HG02571 (cell line): ENCODE data around the gene CLEC19A.

Source experiments
- ATAC-seq: cut with Tn5 transposase; IDR thresholded peaks from one replicate; pipeline ENCODE4 v1.9.1; 2021; ENCODE audit warnings: mild to moderate bottlenecking, moderate library complexity; ENCODE audit not compliant: unreplicated experiment

The CLEC19A gene

DNA sequence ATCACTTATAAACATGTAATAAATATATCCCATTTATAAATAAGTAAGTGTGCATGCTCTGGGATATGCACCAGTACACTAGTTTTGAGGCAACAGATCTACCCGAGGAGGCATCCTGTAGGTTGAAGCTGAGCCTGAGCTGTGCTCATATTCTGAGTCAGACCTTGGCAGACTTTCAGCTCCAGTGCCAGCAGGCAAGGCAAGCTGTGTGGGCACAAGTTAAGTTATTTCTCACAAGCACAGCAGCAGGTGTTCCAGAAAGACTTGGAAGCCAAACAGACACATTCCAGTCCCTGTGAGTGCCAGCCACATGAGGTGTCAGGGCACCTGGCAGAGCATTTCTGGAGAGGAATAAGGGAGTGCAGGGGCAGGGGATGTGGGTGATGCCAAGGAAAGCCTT lies 1.3 kb upstream of the CLEC19A start:
- ATAC-seq, result no peak

DNA sequence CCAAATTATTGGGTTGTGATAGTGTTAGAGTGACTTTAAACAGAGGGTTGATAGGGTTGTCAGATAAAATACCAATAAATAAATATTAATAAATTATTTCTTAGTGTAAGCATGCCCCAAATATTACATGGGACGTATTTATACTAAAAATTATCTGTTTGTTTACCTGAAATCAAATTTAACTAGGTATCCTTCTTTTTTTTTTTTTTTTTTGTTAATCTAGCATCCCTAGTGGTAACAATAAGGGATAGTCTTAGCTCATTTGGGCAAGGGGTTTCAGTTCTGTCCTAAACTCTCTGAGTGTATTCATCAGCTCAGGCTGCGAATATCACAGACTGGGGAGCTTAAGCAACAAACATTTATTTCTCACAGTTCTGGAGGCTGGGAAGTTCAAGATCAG lies 1.3 kb downstream of the CLEC19A start:
- no peak for ATAC-seq

DNA sequence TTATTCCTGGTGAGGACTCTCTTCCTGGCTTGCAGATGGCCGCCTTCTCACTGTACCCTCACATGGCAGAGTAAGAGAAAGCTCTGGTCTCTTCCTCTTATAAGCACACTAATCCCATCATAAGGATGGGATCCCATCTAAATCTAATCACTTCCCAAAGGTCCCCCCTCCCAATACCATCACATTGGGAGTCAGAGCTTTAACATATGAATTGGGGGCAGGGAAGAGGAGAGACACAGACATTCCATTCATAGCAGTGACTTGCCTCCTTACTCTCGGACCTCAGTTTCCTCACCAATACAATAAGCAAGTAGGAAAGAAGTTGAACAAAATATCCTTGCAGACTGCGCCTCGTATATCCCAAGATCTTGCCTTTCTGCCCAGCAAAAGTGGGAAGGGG lies 1.7 kb downstream of the CLEC19A start:
- ATAC-seq, result no peak

DNA sequence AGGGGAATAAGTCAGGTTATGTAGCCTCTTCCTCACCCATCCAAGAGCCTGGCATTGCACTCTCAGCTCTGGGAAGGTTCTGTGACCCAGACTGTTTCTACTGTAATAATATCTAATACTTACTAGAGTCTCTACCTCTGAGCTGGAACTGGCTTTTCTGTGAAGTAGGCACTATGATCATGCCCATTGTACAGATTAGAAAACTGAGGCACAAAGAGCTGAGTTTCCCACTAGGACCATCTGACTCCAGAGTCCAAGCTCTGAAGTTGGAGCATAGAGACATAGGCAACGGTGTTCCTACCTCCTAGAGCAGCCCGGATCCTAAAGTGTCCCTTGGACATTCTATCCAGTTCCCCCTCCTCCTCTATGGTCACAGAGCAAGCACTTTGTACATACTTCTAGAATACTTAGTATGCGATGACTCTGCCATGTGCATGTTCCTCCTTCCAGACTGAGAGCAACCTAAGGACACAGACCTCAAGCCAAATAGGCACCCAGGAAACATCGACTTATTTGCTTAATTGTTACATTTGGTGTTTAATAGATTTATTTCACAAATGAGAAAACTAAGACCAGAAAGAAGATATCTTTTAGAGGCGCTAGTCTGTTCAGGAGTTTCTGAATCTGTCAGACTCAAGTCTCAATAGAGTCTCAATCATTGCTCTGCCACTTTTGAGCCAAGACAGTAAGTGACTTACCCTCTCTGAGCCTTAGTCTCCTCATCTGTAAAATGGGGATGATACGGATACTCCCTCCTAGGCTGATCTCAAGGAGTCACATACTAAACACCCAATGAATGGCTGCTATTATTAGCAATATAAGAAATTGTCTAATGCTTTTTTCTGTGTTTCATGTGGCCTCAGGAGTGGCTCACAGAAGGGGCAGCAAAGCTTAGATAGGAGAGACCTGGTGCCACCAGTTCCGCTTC lies 3.6 kb downstream of the CLEC19A start:
- no peak for ATAC-seq

DNA sequence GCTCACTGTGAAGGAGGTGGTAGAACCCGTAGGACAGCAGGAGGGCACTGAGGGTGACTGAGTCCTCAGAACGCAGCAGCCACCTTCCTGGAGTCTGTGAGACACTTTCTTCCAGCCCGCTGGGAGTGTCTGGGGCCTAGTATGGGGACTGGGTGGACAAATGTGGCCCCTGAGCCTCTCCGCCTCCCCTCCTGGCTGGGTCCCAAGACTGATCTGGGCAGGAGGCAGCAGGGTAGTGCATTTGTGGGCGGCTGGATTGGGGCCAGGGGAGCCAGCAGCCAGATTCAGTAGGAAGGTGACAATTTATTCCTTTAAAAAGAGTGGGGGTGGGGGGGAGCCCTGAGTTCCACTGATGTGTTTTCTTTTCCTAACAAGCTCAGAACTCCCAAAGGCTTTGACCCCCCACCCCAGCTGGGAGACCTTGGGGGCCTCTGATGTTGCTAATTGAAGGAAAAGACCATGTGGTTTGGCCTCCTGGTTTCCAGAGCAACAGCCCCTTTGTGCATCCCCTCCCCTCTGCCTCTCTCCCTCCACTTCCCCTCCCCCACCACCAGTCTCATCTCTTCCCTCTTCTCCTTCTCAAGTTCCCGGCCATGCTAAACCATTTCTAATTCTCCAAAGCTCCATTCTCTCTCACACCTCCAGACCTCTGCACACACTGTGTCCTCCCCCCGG lies 4.4 kb downstream of the CLEC19A start:
- ATAC-seq, result no peak

DNA sequence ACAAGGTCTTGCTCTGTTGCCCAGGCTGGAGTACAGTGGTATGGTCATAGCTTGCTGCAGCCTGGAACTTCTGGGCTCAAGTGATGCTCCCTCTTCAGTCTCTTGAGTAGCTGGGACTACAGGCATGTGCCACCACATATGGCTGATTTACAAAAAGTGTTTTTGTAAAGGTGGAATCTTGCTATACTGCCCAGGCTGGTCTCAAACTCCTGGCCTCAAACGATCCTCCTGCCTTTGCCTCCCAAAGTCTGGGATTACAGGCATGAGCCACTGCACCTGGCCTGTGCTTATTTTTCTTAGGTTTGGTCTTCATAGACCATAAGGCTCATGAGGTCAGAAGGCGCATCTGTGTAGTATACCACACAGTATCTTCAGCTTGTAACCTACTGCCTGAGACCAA lies 5.3 kb downstream of the CLEC19A start:
- ATAC-seq, result no peak

DNA sequence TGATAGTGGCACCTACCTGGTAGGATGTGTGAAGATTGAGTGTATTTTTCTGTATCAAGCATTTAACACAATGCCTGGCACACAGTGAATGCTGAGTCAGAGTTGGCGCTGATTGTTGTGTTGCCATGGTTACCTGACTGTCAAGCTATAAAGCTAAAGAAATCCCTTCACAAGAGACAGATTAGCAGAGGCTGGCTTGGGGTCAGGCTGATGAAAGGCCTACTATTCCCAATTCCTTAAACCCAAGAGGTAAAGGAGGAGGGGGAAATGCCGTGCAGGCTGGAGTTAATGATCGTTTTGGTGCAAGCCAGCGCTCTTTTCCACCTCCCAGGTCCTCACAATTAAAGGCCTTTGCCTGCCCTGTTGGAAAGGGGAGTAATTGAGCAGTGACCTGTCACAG lies 5.9 kb downstream of the CLEC19A start:
- no peak for ATAC-seq

DNA sequence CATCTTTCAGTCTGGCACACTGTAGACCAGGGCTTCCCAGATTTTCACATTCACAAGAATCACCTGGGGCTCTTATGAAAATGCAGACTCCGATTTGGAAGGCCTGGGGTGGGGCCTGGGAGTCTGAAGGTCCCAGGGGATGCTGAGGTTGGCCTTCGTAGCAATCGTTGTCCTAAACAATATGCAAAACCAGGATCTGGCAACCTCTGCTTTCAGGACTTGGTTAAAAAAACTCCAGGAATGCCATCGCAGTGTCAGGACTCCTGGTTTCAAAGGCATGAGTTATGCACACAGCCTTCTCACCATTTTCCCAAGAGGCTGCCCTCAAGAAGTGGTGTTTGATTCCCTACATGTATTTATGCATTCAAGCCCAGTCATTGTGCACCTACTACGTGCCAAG lies 6.7 kb downstream of the CLEC19A start:
- ATAC-seq, result no peak

DNA sequence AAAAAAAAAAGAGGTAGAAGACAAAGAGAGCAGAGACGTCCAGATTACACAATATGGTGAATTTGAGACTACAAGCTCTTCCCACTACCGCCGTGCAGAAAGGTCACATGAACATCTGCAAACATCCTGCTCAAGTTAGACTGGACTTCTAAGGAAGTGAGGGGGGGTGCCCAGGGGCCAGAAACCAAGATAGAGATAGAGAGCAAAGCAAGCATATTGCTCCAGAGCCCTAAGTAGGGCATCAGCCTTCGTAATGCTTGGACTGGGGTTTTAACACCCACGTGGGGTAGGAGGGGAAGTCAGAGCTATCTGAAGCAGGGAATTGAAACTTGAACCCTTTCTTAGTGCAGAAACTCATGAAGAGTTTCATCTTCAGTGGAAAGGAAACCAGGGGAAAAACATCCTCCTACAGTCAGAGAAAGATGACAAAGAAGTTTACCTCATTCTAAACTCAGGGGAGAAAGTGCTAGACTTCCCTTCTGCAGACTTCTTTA lies 8.7 kb downstream of the CLEC19A start:
- ATAC-seq, result peak; percentile 64

DNA sequence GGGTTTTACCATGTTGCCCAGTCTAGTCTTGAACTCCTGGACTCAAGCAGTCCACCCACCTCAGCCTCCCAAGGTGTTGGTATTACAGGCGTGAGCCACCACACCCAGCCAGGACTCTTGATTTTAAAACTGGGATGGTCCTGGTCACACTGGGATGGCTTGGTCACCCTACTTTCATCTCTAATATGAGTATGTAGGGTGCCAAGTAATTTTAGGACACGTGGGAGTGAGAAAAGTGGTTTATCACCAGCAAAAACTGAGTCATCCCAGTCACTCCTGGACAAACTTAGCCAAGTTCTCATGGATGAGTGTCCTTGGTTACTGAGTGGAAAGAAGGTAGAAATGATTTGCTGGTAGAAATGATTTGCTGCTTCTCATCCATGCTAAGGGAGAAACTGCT lies 9.9 kb downstream of the CLEC19A start:
- ATAC-seq, result no peak

DNA sequence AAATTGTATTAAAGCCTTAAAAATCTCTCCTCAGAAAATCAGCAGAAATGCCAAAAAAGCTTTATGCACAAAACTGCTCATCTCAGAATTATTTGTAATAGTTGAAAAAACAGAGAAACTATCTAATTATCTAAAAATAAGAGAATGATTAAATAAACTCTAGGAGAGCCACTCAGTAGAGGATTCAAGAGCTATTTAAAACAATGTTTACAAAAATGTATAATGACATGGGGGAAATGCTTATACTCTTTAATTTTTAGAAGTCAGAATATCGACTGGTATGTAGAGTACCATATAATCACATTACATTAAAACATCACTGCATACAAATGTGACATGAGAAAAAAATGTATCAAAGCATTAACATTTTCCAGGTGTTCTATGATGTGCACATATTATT lies 11.9 kb downstream of the CLEC19A start:
- no peak for ATAC-seq

DNA sequence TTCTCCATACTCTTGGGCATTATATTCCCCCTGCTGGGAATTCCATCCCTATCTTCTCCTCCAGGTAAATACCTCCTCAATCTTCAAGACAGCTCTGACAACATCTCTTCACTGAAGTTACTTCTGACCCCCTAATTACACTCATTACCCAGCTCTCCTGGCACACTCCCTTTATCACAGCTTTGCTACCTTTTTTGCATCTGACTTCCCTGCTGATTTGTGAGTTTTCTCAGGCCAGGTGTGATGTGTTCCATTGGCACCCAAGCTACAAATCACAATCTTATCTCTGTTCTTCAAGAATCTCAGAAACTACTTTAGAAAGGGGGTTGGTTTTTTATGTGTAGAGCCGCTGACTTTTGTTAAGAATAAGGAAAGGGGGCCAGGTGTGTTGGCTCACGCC lies 14.0 kb downstream of the CLEC19A start:
- ATAC-seq, result no peak

DNA sequence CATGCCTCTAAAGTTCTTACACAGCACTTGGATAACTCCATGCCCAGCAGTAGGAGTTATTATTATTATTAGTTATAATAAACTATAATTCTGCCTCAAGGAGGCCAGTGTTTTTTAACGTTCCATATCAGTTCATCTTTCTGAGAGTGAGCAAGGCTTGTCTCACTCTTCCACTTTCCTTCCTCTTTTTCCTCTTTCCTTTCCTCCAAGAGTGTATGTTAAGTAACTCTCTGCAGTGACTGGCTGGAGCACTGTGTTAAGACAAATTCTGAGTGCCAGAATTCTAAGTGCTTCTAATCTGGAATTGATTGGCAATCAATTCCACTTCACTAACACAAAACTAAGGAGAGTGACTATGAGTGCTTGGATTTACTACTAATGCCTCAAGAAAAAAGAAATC lies 16.4 kb downstream of the CLEC19A start:
- no peak for ATAC-seq

DNA sequence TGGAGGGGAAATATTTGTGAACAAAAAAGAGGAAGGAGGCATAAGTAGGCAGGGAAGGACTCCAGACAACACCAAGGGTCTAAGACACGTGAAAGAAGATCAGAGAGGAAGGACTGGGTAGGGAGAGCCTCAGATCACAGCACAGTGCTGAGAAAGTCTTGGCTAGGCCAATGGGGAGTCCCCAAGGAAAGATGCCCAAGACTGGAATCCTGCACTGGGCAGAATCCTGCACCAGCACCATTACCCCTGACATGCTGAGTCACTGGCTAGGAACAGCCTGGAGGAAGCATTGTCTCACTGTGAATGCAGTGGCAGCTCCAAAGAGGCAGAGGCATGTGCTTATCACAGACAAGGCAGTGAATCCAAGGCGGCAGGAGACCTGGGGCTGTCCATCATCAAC lies 19.2 kb downstream of the CLEC19A start:
- ATAC-seq, result no peak

DNA sequence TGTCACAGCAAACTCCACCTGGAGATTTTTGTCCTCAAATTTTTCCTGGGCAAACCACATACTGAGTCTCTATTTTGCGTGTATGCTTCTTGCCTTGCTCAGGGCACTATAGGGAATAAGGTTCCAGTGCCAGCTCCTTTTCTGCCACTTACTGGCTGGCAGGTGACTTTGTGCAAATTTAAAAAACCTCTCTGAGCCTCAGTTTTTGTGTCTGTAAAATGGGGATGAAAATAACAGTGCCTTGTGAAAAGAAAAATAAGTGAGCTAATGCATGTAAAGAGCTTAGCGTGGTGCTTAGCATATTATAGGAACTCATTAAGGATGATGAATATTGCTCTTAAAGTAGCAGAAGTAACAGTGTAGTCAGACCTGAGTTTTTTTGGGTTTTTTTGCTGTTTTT lies 19.9 kb downstream of the CLEC19A start:
- no peak for ATAC-seq

DNA sequence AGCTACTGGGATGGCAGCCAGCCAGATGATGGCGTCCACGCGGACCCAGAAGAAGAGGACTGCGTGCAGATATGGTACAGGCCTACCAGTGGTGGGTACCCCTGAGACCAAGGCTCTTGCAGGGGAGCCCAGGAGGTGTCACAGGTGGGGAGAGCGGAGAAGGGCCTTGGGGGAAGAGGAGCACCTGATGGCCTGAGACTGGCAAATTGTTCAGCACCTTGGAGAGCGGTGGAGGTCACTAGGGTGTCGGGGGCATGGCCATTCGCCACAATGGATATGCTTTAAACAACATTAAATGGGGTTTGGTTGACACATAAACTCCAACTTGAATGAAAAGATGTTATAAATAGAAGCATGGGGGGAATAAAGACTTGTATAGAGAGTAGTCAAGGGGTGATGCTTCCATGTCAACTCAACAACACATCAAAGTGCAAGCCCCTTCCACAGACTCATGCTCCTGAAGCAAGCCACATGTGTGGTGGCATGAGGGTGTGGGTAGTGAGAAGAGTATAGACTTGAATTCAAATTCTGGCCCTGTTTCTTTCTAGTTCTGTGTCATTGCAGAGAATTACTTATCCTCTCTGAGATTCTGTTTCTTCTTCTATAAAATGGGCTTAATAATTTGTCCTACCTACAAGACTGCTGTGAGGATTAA lies 22.2 kb downstream of the CLEC19A start:
- ATAC-seq, result no peak

DNA sequence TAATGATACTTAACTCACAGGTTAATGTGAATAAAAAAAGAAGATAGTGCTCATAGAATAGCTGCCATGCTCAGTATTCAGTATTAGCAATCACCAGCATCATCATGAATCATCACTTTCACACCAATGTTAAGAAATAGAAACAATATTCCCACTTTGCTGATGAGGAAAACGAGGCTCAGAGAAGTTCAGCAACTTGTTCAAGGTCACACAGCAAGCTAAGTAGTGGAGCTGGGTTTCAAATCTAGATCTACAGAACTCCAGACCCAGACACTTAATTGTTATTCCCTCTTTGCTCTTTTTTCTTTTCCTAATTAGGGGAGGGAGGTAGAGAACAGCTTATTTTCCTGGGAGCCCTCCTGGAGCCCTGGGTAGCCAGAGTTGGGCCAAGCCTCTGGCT lies 22.9 kb downstream of the CLEC19A start:
- no peak for ATAC-seq

DNA sequence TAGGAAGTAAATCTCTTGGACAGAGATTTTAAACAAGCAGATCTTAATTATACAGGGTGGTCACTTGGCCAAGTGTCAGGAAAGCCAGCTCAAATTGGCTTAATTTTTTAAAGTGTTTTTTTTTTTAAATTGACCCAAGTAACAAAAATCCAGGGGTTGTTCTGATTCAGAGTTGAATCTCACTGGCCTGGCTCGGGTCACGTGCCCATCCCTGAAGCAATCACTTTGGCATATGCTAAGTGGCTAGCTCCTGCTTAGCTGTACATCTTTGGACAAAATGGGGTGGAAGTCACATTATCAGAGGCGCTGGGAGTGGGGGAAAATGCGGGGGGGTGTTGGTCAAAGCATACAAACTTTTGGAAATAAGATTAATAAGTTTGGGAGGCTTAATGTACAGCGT lies 23.6 kb downstream of the CLEC19A start:
- ATAC-seq, result no peak

DNA sequence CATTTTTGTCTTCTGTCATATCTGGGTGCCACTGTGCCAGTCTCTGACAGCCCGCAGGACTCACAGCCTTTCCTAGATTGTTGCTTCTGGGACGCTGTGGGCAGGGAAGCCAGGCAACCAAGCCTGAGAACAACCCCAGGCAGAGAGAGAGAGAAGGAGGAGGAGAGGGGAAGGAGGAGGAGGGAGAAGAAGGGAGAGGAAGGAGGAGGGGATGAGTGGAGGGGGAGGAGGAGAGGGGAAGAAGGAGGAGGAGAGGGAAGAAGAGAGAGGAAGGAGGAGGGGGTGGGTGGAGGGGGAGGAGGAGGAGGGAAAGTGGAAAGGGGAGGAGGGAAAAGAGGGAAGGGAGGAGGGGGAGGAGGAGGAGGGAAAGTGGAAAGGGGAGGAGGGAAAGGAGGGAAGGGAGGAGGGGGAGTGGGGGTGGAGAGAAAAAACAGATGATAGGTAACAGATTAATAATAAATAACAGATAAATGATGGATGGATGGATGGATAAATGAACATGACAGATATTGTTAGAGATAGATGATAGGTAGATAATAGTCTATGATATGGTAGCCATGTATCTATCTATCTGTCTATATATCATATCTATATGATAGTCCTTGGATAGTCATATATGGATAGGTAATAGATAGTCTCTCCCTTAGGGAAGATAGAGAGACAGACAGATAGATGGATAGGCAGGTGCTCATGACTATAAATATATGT lies 29.3 kb downstream of the CLEC19A start:
- ATAC-seq, result no peak

DNA sequence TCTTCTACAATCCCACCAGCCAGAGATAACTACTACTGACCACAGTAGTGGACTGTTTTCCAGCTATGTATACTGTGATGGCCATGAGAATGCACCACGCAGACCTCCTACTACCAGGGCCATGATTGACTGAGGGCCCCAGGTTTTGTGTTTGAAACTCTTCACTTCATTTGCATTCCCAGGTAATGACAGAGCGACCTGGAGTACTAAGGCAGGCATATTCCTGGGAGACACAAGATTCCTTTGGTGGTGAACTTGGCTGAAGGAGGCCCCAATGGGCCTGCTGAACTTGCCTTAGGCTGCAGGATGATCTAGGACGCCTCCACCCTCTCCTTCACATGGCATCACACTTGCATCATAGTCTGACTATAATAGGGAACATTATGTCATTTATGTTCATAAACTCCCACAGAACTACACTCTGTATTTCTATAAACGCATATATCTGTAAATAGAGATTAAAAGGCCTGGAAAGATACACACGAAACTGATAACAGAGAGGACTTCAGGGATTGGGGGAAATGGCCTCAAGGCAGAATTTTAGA lies 30.4 kb downstream of the CLEC19A start:
- no peak for ATAC-seq

DNA sequence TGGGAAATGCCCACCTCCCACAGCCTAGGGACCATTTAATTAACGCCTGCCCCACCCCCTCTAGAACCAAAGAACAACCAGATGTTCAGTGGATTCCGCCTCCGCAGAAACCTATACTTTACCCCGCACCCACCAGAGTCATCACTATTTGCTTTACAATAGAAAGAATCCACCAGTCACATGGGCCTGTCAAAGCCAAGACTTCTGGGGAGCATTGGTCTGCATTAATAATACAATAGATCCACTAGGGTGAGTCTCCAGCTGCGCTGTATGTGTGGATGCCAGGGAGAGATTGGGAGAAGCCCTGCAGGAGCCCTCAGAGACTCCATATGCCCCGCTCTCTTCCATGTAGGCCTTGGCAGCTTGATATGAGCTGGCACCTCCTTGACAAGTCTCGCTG lies 31.3 kb downstream of the CLEC19A start:
- no peak for ATAC-seq
